Kidney epithelial cell (primary cell): ENCODE measurements around the gene RPS6KA5. TPM values are rescaled to one million over a fixed set of nuclear protein-coding genes. Genes with fewer than 3 reads are reported as not detected.

Source experiments
- DNase-seq: peaks from one replicate; pipeline ENCODE4 v3.0.0-alpha.2; 2010; ENCODE audit warnings: low read depth
- H3K27me3 ChIP-seq: 2 replicates; pipeline ENCODE4 v1.6.0; 2011; ENCODE audit warnings: low read length; ENCODE audit not compliant: control insufficient read depth, insufficient read depth
- H3K36me3 ChIP-seq: 2 replicates; pipeline ENCODE4 v1.5.1; 2011; ENCODE audit warnings: low read length; ENCODE audit not compliant: control insufficient read depth, insufficient read depth
- H3K4me3 ChIP-seq: 2 replicates; pipeline ENCODE4 v1.5.1; 2011; ENCODE audit warnings: low read depth, mild to moderate bottlenecking, control low read depth, low read length
- CTCF ChIP-seq: IDR thresholded peaks from 2 replicates; pipeline ENCODE4 v1.5.1; 2011; ENCODE audit warnings: mild to moderate bottlenecking, moderate library complexity, low read length, control low read depth, inconsistent platforms; ENCODE audit not compliant: insufficient read depth, poor library complexity, severe bottlenecking
- total RNA-seq: library from RNA; depleted of rRNA; stranded (reverse); fragments of >200 nt; gene quantifications from 2 replicates; pipeline ENCODE4 v1.2.3, GENCODE V29; 2015

RPS6KA5 gene
- total RNA-seq, 1 donor from 2014 or later = 3.7 TPM

- Histone ChIP-seq H3K36me3 (no peaks in the 10 kb centered on the region), H3K4me3 (no peak overlapping the region), H3K27me3 (no peaks in the 10 kb centered on the region)
- TF ChIP-seq CTCF = no peak
- DNase-seq = no peak
Measured at GRCh38 chr14:90891326-90891725, 169.1 kb downstream of the RPS6KA5 start.

GRCh38 chr14:90890322-90891020, 170.0 kb downstream of the RPS6KA5 start:
- DNase-seq = no peak
- Histone ChIP-seq H3K36me3 (no peaks in the 10 kb centered on the region), H3K4me3 (no peak overlapping the region), H3K27me3 (no peaks in the 10 kb centered on the region)
- TF ChIP-seq CTCF = no peak

GRCh38 chr14:90886297-90886815, 174.1 kb downstream of the RPS6KA5 start:
- H3K4me3 ChIP-seq = no peak overlapping the region
- no peaks in the 10 kb centered on the region for H3K27me3 ChIP-seq
- DNase-seq = no peak
- TF ChIP-seq CTCF = no peak
- no peaks in the 10 kb centered on the region for H3K36me3 ChIP-seq

- no peak for DNase-seq
- no peak overlapping the region for H3K4me3 ChIP-seq
- TF ChIP-seq CTCF = no peak
- no peaks in the 10 kb centered on the region for H3K27me3 ChIP-seq
- H3K36me3 ChIP-seq = no peaks in the 10 kb centered on the region
Measured at GRCh38 chr14:90883782-90884181, 176.7 kb downstream of the RPS6KA5 start.

- Histone ChIP-seq H3K27me3 (no peaks in the 10 kb centered on the region), H3K4me3 (no peak overlapping the region), H3K36me3 (no peaks in the 10 kb centered on the region)
- no peak for DNase-seq
- no peak for TF ChIP-seq CTCF
Measured at GRCh38 chr14:90883197-90883596, 177.2 kb downstream of the RPS6KA5 start.

GRCh38 chr14:90880282-90880681, 180.2 kb downstream of the RPS6KA5 start:
- Histone ChIP-seq H3K27me3 (no peaks in the 10 kb centered on the region), H3K4me3 (no peak overlapping the region), H3K36me3 (no peaks in the 10 kb centered on the region)
- TF ChIP-seq CTCF = no peak
- DNase-seq = no peak
